GM12892 (cell line): Measurements from ENCODE around the gene IL1A.

Experiments
- POLR2A ChIP-seq: IDR thresholded peaks from 2 replicates; pipeline ENCODE4 v1.6.1; 2011; ENCODE audit warnings: low read depth, low read length, control low read depth
- TAF1 ChIP-seq: IDR thresholded peaks from 2 replicates; pipeline ENCODE4 v1.6.1; 2011; ENCODE audit warnings: low read depth, mild to moderate bottlenecking, control low read depth, low read length, borderline replicate concordance

DNA sequence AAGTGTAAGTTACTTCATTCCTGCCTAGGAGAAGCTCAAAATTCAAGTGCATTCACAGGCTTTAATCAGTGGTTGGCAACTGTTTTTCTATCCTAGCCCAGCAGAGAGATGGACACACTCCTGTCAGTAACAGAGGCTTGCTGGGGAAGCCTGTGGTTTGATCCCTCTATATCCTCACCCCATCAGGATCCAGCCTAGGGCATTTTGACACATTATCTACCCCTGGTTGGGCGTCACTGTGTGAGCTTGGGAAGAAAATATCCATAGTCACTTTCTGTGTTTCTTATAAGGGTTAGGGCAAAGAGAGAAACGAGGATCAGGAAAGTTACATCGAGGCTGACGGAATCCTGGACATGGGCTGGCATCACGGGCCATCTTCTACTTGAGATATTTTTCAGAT, 53.5 kb downstream of the IL1A start:
- TF ChIP-seq TAF1 (no peak), POLR2A (no peak)
